SU-DHL-6 (cell line): ENCODE measurements around the gene TMEM245.

ENCODE experiments used
- H2AFZ ChIP-seq: fragments of 200-600 bp; sonication (generic); 2 replicates; pipeline ENCODE4 v1.6.1; 2014; ENCODE audit warnings: low read depth, mild to moderate bottlenecking, moderate library complexity, mixed read lengths, antibody characterized with exemption, low read length; ENCODE audit not compliant: severe bottlenecking
- H3F3A ChIP-seq: fragments of 200-600 bp; shearing (Covaris generic); 2 replicates; pipeline ENCODE4 v1.6.0; 2016; ENCODE audit warnings: antibody characterized with exemption, mild to moderate bottlenecking; ENCODE audit not compliant: insufficient read depth
- H3K27ac ChIP-seq: fragments of 200-600 bp; sonication (generic); 2 replicates; pipeline ENCODE4 v1.5.1; 2016; ENCODE audit warnings: low read depth, mild to moderate bottlenecking, low read length, moderate library complexity, mixed read lengths
- H3K27me3 ChIP-seq: fragments of 200-600 bp; sonication (generic), shearing (Covaris generic); 2 replicates; pipeline ENCODE4 v1.6.0; 2014; ENCODE audit warnings: mild to moderate bottlenecking, low read length
- H3K36me3 ChIP-seq: fragments of 200-600 bp; sonication (generic); 2 replicates; pipeline ENCODE4 v1.6.1; 2014; ENCODE audit warnings: mild to moderate bottlenecking, low read length, mixed read lengths
- H3K4me2 ChIP-seq: fragments of 300-600, 200-600 bp; shearing (Covaris generic), sonication (generic); 2 replicates; pipeline ENCODE4 v1.6.0; 2014; ENCODE audit warnings: low read length, low read depth, mild to moderate bottlenecking; ENCODE audit not compliant: poor library complexity, severe bottlenecking
- H3K4me3 ChIP-seq: fragments of 200-600 bp; sonication (generic); 2 replicates; pipeline ENCODE4 v1.5.1; 2014; ENCODE audit warnings: antibody characterized with exemption, low read length, mild to moderate bottlenecking, mixed read lengths; ENCODE audit not compliant: insufficient read depth, poor library complexity, severe bottlenecking
- H3K79me2 ChIP-seq: fragments of 200-600 bp; sonication (generic); 2 replicates; pipeline ENCODE4 v1.6.1; 2014; ENCODE audit warnings: mild to moderate bottlenecking, low read length, moderate library complexity; ENCODE audit not compliant: insufficient read depth
- H3K9ac ChIP-seq: fragments of 200-600 bp; sonication (generic); 2 replicates; pipeline ENCODE4 v1.7.0; 2014; ENCODE audit warnings: mild to moderate bottlenecking, low read length
- H3K9me2 ChIP-seq: fragments of 200-600 bp; sonication (generic); replicated peaks from 2 replicates; pipeline ENCODE4 v1.6.1; 2014; ENCODE audit warnings: low read length; ENCODE audit not compliant: insufficient read depth
- H3K9me3 ChIP-seq: fragments of 200-600 bp; sonication (generic); 2 replicates; pipeline ENCODE4 v1.6.1; 2014; ENCODE audit warnings: low read length, mixed read lengths; ENCODE audit not compliant: insufficient read depth
- H4K20me1 ChIP-seq: fragments of 200-600 bp; sonication (generic); 2 replicates; pipeline ENCODE4 v1.6.1; 2014; ENCODE audit warnings: low read depth, mild to moderate bottlenecking, antibody characterized with exemption, low read length, moderate library complexity, mixed read lengths
- EZH2phosphoT487 ChIP-seq: fragments of 200-600 bp; sonication (generic), shearing (Covaris generic); conservative IDR thresholded peaks from 2 replicates; pipeline ENCODE4 v1.6.1; 2018; ENCODE audit warnings: mild to moderate bottlenecking, antibody characterized with exemption, low read length, moderate library complexity, mixed read lengths
- TF ChIP-seq, protein P1 (sequence below): fragments of 200-600 bp; sonication (generic); IDR thresholded peaks from one replicate; pipeline ENCODE4 v1.5.1; 2017; ENCODE audit warnings: antibody characterized with exemption, mild to moderate bottlenecking, low read length, moderate library complexity; ENCODE audit not compliant: insufficient read depth, poor library complexity, severe bottlenecking

TMEM245 gene

DNA sequence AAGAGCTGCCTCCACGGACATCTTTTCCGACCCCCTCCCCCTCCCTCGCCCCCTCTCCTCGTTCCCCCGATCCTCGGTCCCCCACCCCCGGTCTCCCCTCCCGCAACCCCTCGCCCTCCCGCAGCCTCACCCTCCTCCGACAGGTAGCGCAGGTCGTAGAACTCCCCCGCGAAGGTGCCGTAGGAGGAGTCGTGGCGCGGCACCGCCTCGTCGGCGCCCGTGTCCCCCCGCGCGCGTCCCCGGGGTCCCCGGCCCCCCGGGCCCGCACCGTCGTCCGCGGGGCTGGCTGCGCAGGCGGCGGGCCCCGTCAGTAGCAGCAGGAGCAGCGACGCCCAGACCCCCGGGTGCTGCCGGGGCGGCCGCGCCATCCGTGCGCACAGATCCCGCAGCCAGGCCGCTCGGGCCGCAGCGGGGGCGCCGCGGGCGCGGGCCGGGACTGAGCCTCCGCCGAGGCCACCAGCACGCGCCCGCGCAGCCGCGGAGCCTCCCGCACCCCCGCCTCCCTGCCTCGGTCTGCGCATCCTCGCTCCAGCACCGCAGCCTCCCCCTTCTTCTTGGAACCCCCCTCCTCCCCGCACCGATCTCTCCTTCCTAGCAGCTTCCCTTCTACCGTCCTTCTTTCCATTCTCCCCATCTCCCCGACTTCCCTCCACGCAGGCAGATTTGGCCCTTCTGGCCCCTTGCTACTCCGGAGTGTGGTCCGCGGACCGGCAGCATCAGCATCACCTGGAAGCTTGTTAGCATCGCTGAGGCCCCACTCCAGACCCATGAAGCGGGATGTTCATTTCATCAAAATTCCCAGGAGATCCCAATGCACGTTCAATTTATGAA is 47.2 kb upstream of the TMEM245 start, which contains the start of gene FRRS1L:
TSS of gene FRRS1L (minus strand) at position 479 of the 831 bp plus-strand sequence. CDS start at position 368, 111 bp downstream.
- Histone ChIP-seq H3F3A (no peaks in the 10 kb centered on the region), H3K4me3 (no peak within 1 kb of the TSS), H3K36me3 (no peaks in the 10 kb centered on the region), H2AFZ (no peak within 1 kb of the TSS), H4K20me1 (no peaks in the 10 kb centered on the region), H3K27me3 (no peaks in the 10 kb centered on the region), H3K4me2 (no peak within 1 kb of the TSS), H3K9me3 (no peaks in the 10 kb centered on the region), H3K9me2 (no peaks in the 10 kb centered on the region), H3K79me2 (no peaks in the 10 kb centered on the region), H3K27ac (no peak within 1 kb of the TSS), H3K9ac (no peak within 1 kb of the TSS)
- TF ChIP-seq, protein P1, sequence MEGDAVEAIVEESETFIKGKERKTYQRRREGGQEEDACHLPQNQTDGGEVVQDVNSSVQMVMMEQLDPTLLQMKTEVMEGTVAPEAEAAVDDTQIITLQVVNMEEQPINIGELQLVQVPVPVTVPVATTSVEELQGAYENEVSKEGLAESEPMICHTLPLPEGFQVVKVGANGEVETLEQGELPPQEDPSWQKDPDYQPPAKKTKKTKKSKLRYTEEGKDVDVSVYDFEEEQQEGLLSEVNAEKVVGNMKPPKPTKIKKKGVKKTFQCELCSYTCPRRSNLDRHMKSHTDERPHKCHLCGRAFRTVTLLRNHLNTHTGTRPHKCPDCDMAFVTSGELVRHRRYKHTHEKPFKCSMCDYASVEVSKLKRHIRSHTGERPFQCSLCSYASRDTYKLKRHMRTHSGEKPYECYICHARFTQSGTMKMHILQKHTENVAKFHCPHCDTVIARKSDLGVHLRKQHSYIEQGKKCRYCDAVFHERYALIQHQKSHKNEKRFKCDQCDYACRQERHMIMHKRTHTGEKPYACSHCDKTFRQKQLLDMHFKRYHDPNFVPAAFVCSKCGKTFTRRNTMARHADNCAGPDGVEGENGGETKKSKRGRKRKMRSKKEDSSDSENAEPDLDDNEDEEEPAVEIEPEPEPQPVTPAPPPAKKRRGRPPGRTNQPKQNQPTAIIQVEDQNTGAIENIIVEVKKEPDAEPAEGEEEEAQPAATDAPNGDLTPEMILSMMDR, result no peak
- TF ChIP-seq EZH2phosphoT487, result no peak

- H4K20me1 ChIP-seq, result no peaks in the 10 kb centered on the region
- H3K79me2 ChIP-seq, result no peaks in the 10 kb centered on the region
- no peak overlapping the region for H3K9ac ChIP-seq
- TF ChIP-seq, protein P1, result no peak
- no peak for TF ChIP-seq EZH2phosphoT487
- no peaks in the 10 kb centered on the region for H3K27me3 ChIP-seq
- H3K9me2 ChIP-seq, result no peaks in the 10 kb centered on the region
- H3K27ac ChIP-seq, result no peak overlapping the region
- no peak overlapping the region for H3K4me3 ChIP-seq
- no peak overlapping the region for H3K4me2 ChIP-seq
- H3K36me3 ChIP-seq, result no peaks in the 10 kb centered on the region
- H3F3A ChIP-seq, result no peaks in the 10 kb centered on the region
- H3K9me3 ChIP-seq, result no peaks in the 10 kb centered on the region
- H2AFZ ChIP-seq, result no peak overlapping the region
These were observed 46.5 kb upstream of the TMEM245 start for GRCh38 chr9:109166171-109166770.

GRCh38 chr9:109164042-109164441 is 44.3 kb upstream of the TMEM245 start:
- Histone ChIP-seq H3K36me3 (no peaks in the 10 kb centered on the region), H3K4me2 (no peak overlapping the region), H3K79me2 (no peaks in the 10 kb centered on the region), H3K9me3 (no peaks in the 10 kb centered on the region), H3K9ac (no peak overlapping the region), H3F3A (no peaks in the 10 kb centered on the region), H3K27me3 (no peaks in the 10 kb centered on the region), H3K9me2 (no peaks in the 10 kb centered on the region), H4K20me1 (no peaks in the 10 kb centered on the region), H3K4me3 (no peak overlapping the region), H2AFZ (no peak overlapping the region), H3K27ac (no peak overlapping the region)
- no peak for TF ChIP-seq EZH2phosphoT487
- TF ChIP-seq, protein P1, result no peak
